Caco-2 (cell line): ENCODE measurements around the gene SLC16A12. TPM values are rescaled to one million over a fixed set of nuclear protein-coding genes. Genes with fewer than 3 reads are reported as not detected.

Experiments used
- BruUV-seq: library from RNA; stranded (reverse); fragments of 400-500 nt; replicated peaks from 2 replicates; lab custom pipeline; 2021; lab: Mats Ljungman, UMichigan
- CTCF ChIA-PET: fragments of 300-600 bp; sonication (Branson Sonifier 250); formaldehyde crosslinking; loops from one replicate; lab custom pipeline; 2022; ENCODE audit warnings: antibody characterized with exemption; lab: Charles Lee
- POLR2A ChIA-PET: fragments of 300-600 bp; sonication (Branson Sonifier 250); formaldehyde crosslinking; loops from one replicate; lab custom pipeline; 2022; ENCODE audit warnings: antibody characterized with exemption; lab: Charles Lee
- DNase-seq, 2 experiments: peaks; one replicate each; pipeline versions ENCODE4 v3.0.0 to v3.0.0-alpha.2; 2020 to 2022
- H3K27me3 ChIP-seq: replicated peaks from 2 replicates; pipeline ENCODE4 v1.6.0; 2011; ENCODE audit warnings: low read length; ENCODE audit not compliant: control insufficient read depth, insufficient read depth
- H3K36me3 ChIP-seq: 2 replicates; pipeline ENCODE4 v1.5.1; 2011; ENCODE audit warnings: low read length; ENCODE audit not compliant: control insufficient read depth, insufficient read depth
- H3K4me1 ChIP-seq: fragments of 250-450 bp; sonication (Bioruptor Pico); 2 replicates; pipeline ENCODE4 v1.5.1; 2020; ENCODE audit warnings: mild to moderate bottlenecking
- H3K4me3 ChIP-seq: 2 replicates; pipeline ENCODE4 v1.5.1; 2011; ENCODE audit warnings: low read depth, mild to moderate bottlenecking, control low read depth, low read length
- H3K9me3 ChIP-seq: fragments of 250-450 bp; sonication (Bioruptor Pico); 2 replicates; pipeline ENCODE4 v1.5.1; 2020; ENCODE audit warnings: mild to moderate bottlenecking, moderate library complexity
- H3K27ac Mint-ChIP-seq: one replicate; pipeline ENCODE4 v1.8.0; 2022; ENCODE audit warnings: mixed read lengths; ENCODE audit not compliant: unreplicated experiment
- H3K27me3 Mint-ChIP-seq: one replicate; pipeline ENCODE4 v1.8.0; 2022; ENCODE audit warnings: mixed read lengths; ENCODE audit not compliant: insufficient read depth, unreplicated experiment
- H3K36me3 Mint-ChIP-seq: one replicate; pipeline ENCODE4 v1.8.0; 2022; ENCODE audit warnings: mild to moderate bottlenecking, mixed read lengths; ENCODE audit not compliant: insufficient read depth, unreplicated experiment
- H3K4me1 Mint-ChIP-seq: one replicate; pipeline ENCODE4 v1.8.0; 2022; ENCODE audit warnings: low read depth, mixed read lengths; ENCODE audit not compliant: unreplicated experiment
- H3K4me3 Mint-ChIP-seq: one replicate; pipeline ENCODE4 v1.8.0; 2022; ENCODE audit warnings: mild to moderate bottlenecking, moderate library complexity, mixed read lengths; ENCODE audit not compliant: unreplicated experiment
- H3K9me3 Mint-ChIP-seq: one replicate; pipeline ENCODE4 v1.8.0; 2022; ENCODE audit warnings: mixed read lengths; ENCODE audit not compliant: unreplicated experiment
- intact Hi-C: fragments of 100-400 bp; cut with micrococcal nuclease; formaldehyde crosslinking; loops from one replicate; pipeline ENCODE4 v1.10.0; 2022; ENCODE audit not compliant: unreplicated experiment
- total RNA-seq: library from RNA; stranded (reverse); gene quantifications from 2 replicates; pipeline ENCODE4 v1.2.3, GENCODE V29; 2022
- TF ChIP-seq, protein P1 (sequence below), 2 experiments: fragments of 200-600 bp in 1 of 2; IDR thresholded peaks; 1 replicate in 1 of 2; 2 replicates in 1 of 2; pipeline versions ENCODE4 v1.5.1 to v1.8.0; 2011 to 2022; ENCODE audit warnings: antibody characterized with exemption in 1 of 2, control low read depth in 1 of 2, inconsistent platforms in 1 of 2, low read depth in 1 of 2, low read length in 1 of 2, mild to moderate bottlenecking in 1 of 2, moderate library complexity in 1 of 2; ENCODE audit not compliant: insufficient read depth in 1 of 2, severe bottlenecking in 1 of 2, unreplicated experiment in 1 of 2

SLC16A12 gene
- total RNA-seq, 1 experiment from 2014 or later: not detected

DNA sequence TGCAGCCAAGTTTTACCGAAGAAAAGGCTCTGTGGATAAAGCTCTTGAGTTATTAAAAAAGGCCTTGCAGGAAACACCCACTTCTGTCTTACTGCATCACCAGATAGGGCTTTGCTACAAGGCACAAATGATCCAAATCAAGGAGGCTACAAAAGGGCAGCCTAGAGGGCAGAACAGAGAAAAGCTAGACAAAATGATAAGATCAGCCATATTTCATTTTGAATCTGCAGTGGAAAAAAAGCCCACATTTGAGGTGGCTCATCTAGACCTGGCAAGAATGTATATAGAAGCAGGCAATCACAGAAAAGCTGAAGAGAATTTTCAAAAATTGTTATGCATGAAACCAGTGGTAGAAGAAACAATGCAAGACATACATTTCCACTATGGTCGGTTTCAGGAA lies 132.4 kb downstream of the SLC16A12 start:
- no peaks in the 10 kb centered on the region for H3K36me3 Mint-ChIP-seq
- intact Hi-C loops: no loop called here
- DNase-seq: no peak
- H3K9me3 Mint-ChIP-seq: no peaks in the 10 kb centered on the region
- H3K4me3 Mint-ChIP-seq: no peak overlapping the region
- no peaks in the 10 kb centered on the region for H3K27me3 Mint-ChIP-seq
- peaks cover 3% of the 10 kb centered on the region; the same call in 1 of the 2 replicates for H3K9me3 ChIP-seq
- BruUV-seq: no TSS peak
- no peak overlapping the region for H3K27ac Mint-ChIP-seq
- 0 out of 2 replicates have a peak, but pooled peaks cover 3% of the 10 kb centered on the region for H3K4me1 ChIP-seq
- H3K36me3 ChIP-seq: no peaks in the 10 kb centered on the region
- H3K4me1 Mint-ChIP-seq: no peaks in the 10 kb centered on the region
- ChIA-PET CTCF (no interaction called here), POLR2A (no interaction called here)
- TF ChIP-seq, protein P1, sequence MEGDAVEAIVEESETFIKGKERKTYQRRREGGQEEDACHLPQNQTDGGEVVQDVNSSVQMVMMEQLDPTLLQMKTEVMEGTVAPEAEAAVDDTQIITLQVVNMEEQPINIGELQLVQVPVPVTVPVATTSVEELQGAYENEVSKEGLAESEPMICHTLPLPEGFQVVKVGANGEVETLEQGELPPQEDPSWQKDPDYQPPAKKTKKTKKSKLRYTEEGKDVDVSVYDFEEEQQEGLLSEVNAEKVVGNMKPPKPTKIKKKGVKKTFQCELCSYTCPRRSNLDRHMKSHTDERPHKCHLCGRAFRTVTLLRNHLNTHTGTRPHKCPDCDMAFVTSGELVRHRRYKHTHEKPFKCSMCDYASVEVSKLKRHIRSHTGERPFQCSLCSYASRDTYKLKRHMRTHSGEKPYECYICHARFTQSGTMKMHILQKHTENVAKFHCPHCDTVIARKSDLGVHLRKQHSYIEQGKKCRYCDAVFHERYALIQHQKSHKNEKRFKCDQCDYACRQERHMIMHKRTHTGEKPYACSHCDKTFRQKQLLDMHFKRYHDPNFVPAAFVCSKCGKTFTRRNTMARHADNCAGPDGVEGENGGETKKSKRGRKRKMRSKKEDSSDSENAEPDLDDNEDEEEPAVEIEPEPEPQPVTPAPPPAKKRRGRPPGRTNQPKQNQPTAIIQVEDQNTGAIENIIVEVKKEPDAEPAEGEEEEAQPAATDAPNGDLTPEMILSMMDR (IDR thresholded peaks at IDR 0.05; ENCODE audit: insufficient read depth in 1 of 2, low read depth in 1 of 2, low read length in 1 of 2, severe bottlenecking in 1 of 2, unreplicated experiment in 1 of 2): no peak
- no peaks in the 10 kb centered on the region for H3K27me3 ChIP-seq
- no peak overlapping the region for H3K4me3 ChIP-seq

DNA sequence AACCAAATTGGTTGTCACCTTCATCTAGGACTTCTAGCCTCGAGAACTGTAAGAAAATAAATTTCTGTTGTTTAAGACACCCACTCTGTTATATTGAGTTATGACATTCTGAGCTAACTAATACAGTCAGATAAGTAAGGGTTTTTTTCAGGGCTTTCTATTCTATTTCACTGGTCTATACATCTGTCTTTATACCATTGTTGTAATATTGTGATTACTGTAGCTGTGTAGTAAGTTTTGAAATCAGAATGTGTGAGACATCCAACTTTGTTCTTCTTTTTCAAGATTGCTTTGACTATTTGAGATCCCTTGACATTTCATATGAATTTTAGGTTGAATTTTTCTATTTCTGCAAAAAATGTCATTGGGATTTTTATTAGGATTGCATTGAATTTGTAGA lies 135.4 kb downstream of the SLC16A12 start:
- DNase-seq: no peak
- H3K36me3 Mint-ChIP-seq: no peaks in the 10 kb centered on the region
- ChIA-PET POLR2A (no interaction called here), CTCF (no interaction called here)
- H3K27ac Mint-ChIP-seq: no peak overlapping the region
- peaks cover 3% of the 10 kb centered on the region; the same call in 1 of the 2 replicates for H3K9me3 ChIP-seq
- intact Hi-C loops: no loop called here
- no peaks in the 10 kb centered on the region for H3K4me1 Mint-ChIP-seq
- no peak overlapping the region for H3K4me3 ChIP-seq
- 0 out of 2 replicates have a peak, but pooled peaks cover 3% of the 10 kb centered on the region for H3K4me1 ChIP-seq
- no TSS peak for BruUV-seq
- H3K27me3 ChIP-seq: no peaks in the 10 kb centered on the region
- no peak overlapping the region for H3K4me3 Mint-ChIP-seq
- H3K36me3 ChIP-seq: no peaks in the 10 kb centered on the region
- no peaks in the 10 kb centered on the region for H3K27me3 Mint-ChIP-seq
- TF ChIP-seq, protein P1 (IDR thresholded peaks at IDR 0.05; ENCODE audit: insufficient read depth in 1 of 2, low read depth in 1 of 2, low read length in 1 of 2, severe bottlenecking in 1 of 2, unreplicated experiment in 1 of 2): no peak
- no peaks in the 10 kb centered on the region for H3K9me3 Mint-ChIP-seq

DNA sequence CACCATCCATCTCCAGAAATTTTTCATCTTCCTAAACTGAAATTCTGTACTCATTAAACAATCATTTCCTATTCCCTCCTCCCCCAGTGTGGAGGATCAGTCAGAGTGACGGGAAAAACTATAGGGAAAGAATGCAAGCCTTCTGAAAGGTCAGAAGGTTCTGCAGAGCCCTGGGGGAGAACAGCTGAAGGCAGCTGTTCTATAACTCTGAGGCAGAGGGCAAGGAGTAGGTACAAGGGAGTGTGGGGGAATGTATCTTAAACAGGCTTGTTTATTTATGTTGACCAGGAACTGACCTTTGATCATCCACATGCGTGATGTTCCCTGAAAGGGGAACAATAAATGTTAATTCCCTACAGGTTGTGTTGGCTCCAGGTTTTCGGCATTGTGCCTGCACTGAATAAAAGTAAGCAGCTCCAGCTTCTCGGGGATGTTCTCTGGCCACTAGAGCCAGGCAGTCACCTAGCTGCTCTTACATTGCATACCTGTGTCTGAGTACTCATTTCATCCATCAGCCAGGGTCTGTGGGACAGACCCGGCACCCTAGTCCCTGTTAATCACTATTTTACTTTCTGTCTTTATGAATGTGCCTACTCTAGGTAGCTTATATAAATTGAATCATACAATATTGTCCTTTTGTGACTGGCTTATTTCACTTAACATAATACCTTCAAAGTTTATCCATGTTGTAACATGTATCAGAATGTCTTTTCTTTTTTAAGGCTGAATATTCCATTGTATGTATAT lies 137.2 kb downstream of the SLC16A12 start:
- TF ChIP-seq, protein P1 (IDR thresholded peaks at IDR 0.05; ENCODE audit: insufficient read depth in 1 of 2, low read depth in 1 of 2, low read length in 1 of 2, severe bottlenecking in 1 of 2, unreplicated experiment in 1 of 2): no peak
- intact Hi-C loops: no loop called here
- DNase-seq: no peak
- Mint-ChIP-seq H3K4me1 (no peaks in the 10 kb centered on the region), H3K27ac (no peak overlapping the region), H3K27me3 (no peaks in the 10 kb centered on the region), H3K9me3 (no peaks in the 10 kb centered on the region), H3K36me3 (no peaks in the 10 kb centered on the region), H3K4me3 (no peak overlapping the region)
- H3K4me1 ChIP-seq: 0 out of 2 replicates have a peak, but pooled peaks cover 5% of the 10 kb centered on the region
- POLR2A ChIA-PET: no interaction called here
- BruUV-seq: no TSS peak
- H3K36me3 ChIP-seq: no peaks in the 10 kb centered on the region
- no peak overlapping the region for H3K4me3 ChIP-seq
- no peaks in the 10 kb centered on the region for H3K27me3 ChIP-seq
- CTCF ChIA-PET: no interaction called here
- H3K9me3 ChIP-seq: peaks cover 3% of the 10 kb centered on the region; the same call in 1 of the 2 replicates
